ENCODE measurements around the gene PRICKLE4. TPM values are rescaled to one million over a fixed set of nuclear protein-coding genes. Genes with fewer than 3 reads are reported as not detected.

Gene PRICKLE4
- total RNA-seq, 1 donor from 2014 or later: 2.8 TPM

DNA sequence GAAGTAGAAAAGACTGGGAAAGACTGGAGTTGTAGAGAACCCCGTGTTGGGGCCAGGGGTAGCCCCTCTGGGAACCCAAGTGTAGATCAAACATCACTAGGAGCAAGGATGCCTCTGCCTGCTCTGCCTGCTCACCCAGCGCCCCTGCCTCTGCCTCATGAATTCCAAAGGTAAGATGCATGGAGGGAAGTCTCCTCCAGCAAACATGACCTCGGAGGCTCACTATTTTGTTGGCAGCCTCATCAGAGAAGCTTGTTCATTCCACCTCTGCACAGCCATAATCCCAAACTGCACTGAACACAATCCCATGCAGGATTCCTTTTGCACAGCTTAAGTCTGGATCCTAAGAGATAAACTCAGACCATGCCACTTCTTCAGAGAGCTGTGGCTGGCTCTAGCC, 5.7 kb upstream of the PRICKLE4 start:
- no peak overlapping the region for H3K27ac Mint-ChIP-seq
- TF ChIP-seq, protein P1, sequence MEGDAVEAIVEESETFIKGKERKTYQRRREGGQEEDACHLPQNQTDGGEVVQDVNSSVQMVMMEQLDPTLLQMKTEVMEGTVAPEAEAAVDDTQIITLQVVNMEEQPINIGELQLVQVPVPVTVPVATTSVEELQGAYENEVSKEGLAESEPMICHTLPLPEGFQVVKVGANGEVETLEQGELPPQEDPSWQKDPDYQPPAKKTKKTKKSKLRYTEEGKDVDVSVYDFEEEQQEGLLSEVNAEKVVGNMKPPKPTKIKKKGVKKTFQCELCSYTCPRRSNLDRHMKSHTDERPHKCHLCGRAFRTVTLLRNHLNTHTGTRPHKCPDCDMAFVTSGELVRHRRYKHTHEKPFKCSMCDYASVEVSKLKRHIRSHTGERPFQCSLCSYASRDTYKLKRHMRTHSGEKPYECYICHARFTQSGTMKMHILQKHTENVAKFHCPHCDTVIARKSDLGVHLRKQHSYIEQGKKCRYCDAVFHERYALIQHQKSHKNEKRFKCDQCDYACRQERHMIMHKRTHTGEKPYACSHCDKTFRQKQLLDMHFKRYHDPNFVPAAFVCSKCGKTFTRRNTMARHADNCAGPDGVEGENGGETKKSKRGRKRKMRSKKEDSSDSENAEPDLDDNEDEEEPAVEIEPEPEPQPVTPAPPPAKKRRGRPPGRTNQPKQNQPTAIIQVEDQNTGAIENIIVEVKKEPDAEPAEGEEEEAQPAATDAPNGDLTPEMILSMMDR (conservative IDR thresholded peaks at IDR 0.05): no peak
- DNase-seq (ENCODE audit: extremely low spot score, unreplicated experiment): no peak
- no peaks in the 10 kb centered on the region for H3K9me3 Mint-ChIP-seq
- H3K36me3 Mint-ChIP-seq: no peaks in the 10 kb centered on the region
- H3K27me3 Mint-ChIP-seq: no peaks in the 10 kb centered on the region
- H3K4me1 Mint-ChIP-seq (ENCODE audit: unreplicated experiment): peaks cover 5% of the 10 kb centered on the region
- no peak overlapping the region for H3K4me3 Mint-ChIP-seq

DNA sequence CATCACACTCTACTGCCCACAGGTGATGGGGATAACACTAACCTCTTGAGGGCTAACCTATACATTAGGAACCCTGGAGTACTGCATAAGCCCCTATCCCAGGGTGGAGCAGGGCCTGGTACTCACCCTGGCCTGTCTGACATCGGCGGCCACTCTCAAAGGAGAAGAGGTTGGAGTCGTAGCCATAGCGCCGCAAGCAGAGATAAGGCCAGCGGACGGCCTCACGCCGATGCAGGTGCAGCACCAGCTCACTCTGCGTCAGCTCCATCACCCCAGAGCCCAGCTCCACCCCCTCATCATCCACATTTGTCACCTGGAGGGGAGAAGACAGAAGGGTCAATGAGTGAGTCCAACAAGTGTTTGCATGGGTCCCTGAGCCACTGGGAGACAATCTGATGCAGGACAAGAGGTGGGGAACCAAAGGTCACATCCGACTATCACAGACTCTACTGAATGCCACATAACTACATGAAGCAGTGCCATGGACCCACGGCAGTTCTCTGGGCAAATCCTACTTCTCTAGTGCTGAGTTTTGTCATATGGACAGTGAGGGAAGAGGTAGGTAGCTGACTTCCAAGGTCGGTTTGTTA, 5.2 kb upstream of the PRICKLE4 start:
- Mint-ChIP-seq H3K27me3 (no peaks in the 10 kb centered on the region), H3K4me3 (no peak overlapping the region)
- TF ChIP-seq, protein P1 (conservative IDR thresholded peaks at IDR 0.05): no peak

GRCh38 chr6:41777551-41778285, 2.9 kb upstream of the PRICKLE4 start:
- H3K4me1 Mint-ChIP-seq (ENCODE audit: unreplicated experiment): peaks cover 14% of the 10 kb centered on the region
- H3K27me3 Mint-ChIP-seq: peaks cover 6% of the 10 kb centered on the region
- H3K27ac Mint-ChIP-seq: no peak overlapping the region

More for the DNA sequence above, 5.2 kb upstream of the PRICKLE4 start:
- H3K36me3 Mint-ChIP-seq: no peaks in the 10 kb centered on the region
- DNase-seq (ENCODE audit: extremely low spot score, unreplicated experiment): no peak
- no peaks in the 10 kb centered on the region for H3K9me3 Mint-ChIP-seq
- H3K27ac Mint-ChIP-seq: no peak overlapping the region
- peaks cover 5% of the 10 kb centered on the region for H3K4me1 Mint-ChIP-seq (ENCODE audit: unreplicated experiment)

GRCh38 chr6:41778895-41779294, 1.7 kb upstream of the PRICKLE4 start:
- no peak for DNase-seq (ENCODE audit: extremely low spot score, unreplicated experiment)
- Mint-ChIP-seq H3K4me3 (peak overlapping the region; percentile 97), H3K27me3 (peaks cover 7% of the 10 kb centered on the region), H3K27ac (peak overlapping the region; percentile 82), H3K9me3 (no peaks in the 10 kb centered on the region), H3K36me3 (no peaks in the 10 kb centered on the region), H3K4me1 (ENCODE audit: unreplicated experiment) (peaks cover 14% of the 10 kb centered on the region)
- TF ChIP-seq, protein P1 (conservative IDR thresholded peaks at IDR 0.05): no peak

More at GRCh38 chr6:41777551-41778285, 2.9 kb upstream of the PRICKLE4 start:
- no peak for DNase-seq (ENCODE audit: extremely low spot score, unreplicated experiment)
- Mint-ChIP-seq H3K4me3 (peak overlapping the region; percentile 57), H3K9me3 (no peaks in the 10 kb centered on the region), H3K36me3 (no peaks in the 10 kb centered on the region)
- TF ChIP-seq, protein P1 (conservative IDR thresholded peaks at IDR 0.05): no peak

GRCh38 chr6:41779336-41779735, 1.2 kb upstream of the PRICKLE4 start:
- Mint-ChIP-seq H3K27me3 (peaks cover 8% of the 10 kb centered on the region), H3K4me1 (ENCODE audit: unreplicated experiment) (peaks cover 17% of the 10 kb centered on the region), H3K27ac (peak overlapping the region; percentile 82), H3K36me3 (no peaks in the 10 kb centered on the region), H3K4me3 (peak overlapping the region; percentile 97), H3K9me3 (no peaks in the 10 kb centered on the region)
- TF ChIP-seq, protein P1 (conservative IDR thresholded peaks at IDR 0.05): no peak
- DNase-seq (ENCODE audit: extremely low spot score, unreplicated experiment): no peak

Measured in type B pancreatic cell (in vitro differentiated cells).